Measurements from ENCODE around the gene DDX39A. TPM values are rescaled to one million over a fixed set of nuclear protein-coding genes. Genes with fewer than 3 reads are reported as not detected.

The DDX39A gene
- total and polyA plus RNA-seq, 2 donors (not counting 1 experiment from before 2014, with no cell fraction given), result 178 to 393 TPM

- Mint-ChIP-seq H3K4me3 (peak overlapping the region; percentile 94), H3K9me3 (ENCODE audit: insufficient read depth) (no peaks in the 10 kb centered on the region), H3K27ac (peak overlapping the region; percentile 100), H3K27me3 (no peaks in the 10 kb centered on the region), H3K4me1 (peaks cover 64% of the 10 kb centered on the region)
- H3K9ac ChIP-seq (ENCODE audit: low read length), result peak overlapping the region; percentile 96
- CTCF ChIA-PET, result interaction anchor here (1.2 to 2.9 kb wide), 5 partner anchors 8 to 37 kb away, joined by 3 to 17 read pairs (median 9); partner anchors contain the start of gene ADGRE5
- peaks cover 10% of the 10 kb centered on the region for H3K79me2 ChIP-seq (ENCODE audit: control insufficient read depth, insufficient read depth, low read length)
- H3K27me3 ChIP-seq (replicated peaks in 1 of 4; ENCODE audit: control extremely low read depth in 1 of 4, control insufficient read depth in 3 of 4, insufficient read depth in 4 of 4, low read length in 3 of 4), result no peaks in the 10 kb centered on the region
- H3K27ac ChIP-seq (ENCODE audit: low read length in 2 of 2), result peak overlapping the region; percentile 100
- no peaks in the 10 kb centered on the region for H3K36me3 ChIP-seq (replicated peaks in 1 of 2; ENCODE audit: control extremely low read depth in 1 of 2, control insufficient read depth in 1 of 2, extremely low read depth in 1 of 2, insufficient read depth in 2 of 2, low read length in 1 of 2)
- no peak overlapping the region for H2AFZ ChIP-seq (ENCODE audit: insufficient read depth, low read depth, low read length, poor library complexity, severe bottlenecking)
- TF ChIP-seq EZH2 (IDR thresholded peaks at IDR 0.05; ENCODE audit: borderline replicate concordance, insufficient read depth, low read depth, low read length, poor library complexity, severe bottlenecking), result no peak
- TF ChIP-seq CTCF (IDR thresholded peaks at IDR 0.05), result no peak
- H3K4me2 ChIP-seq (replicated peaks; ENCODE audit: low read depth, low read length, poor library complexity, severe bottlenecking), result peak overlapping the region; percentile 97
- POLR2A ChIA-PET, result interaction anchor here (0.5 to 5.6 kb wide), 13 partner anchors 9 to 1205 kb away, joined by 3 to 41 read pairs (median 7); partner anchors contain the start of genes ADGRE5 and DDX39A
- H3K9me3 ChIP-seq (ENCODE audit: control extremely low read depth in 1 of 3, control insufficient read depth in 2 of 3, insufficient read depth in 1 of 3, low read length in 2 of 3), result peaks cover 0 to 6% (median 0%) of the 10 kb centered on the region in 3 donors
- 16% methylated on average over 9 of the region's 19 CpGs for WGBS (ENCODE audit: insufficient coverage)
- intact Hi-C loops (cut with micrococcal nuclease), result loop anchor here (1.0 to 5.0 kb wide), 2 partner anchors 12 to 232 kb away; partner anchors contain the start of genes ADGRE5 and ASF1B
- ATAC-seq (ENCODE audit: low read depth) (peak; percentile 29), DNase-seq (peak; percentile 83)
- H3K4me1 ChIP-seq (ENCODE audit: control insufficient read depth in 2 of 2, insufficient read depth in 2 of 2, low read length in 2 of 2), result peaks cover 81 to 87% of the 10 kb centered on the region in 2 donors
- peak overlapping the region in 4 of 5 experiments; percentile 46 to 71 (median 52) for H3K4me3 ChIP-seq (ENCODE audit: control extremely low read depth in 1 of 5, extremely low read depth in 1 of 5, insufficient read depth in 1 of 5, low read depth in 2 of 5, low read length in 4 of 5)
- H4K20me1 ChIP-seq (ENCODE audit: control insufficient read depth, insufficient read depth, low read length, poor library complexity, severe bottlenecking), result no peaks in the 10 kb centered on the region
Observed at GRCh38 chr19:14369399-14370168, 49.6 kb downstream of the DDX39A start.
